HFFc6 (cell line): ENCODE results near the gene STX8. TPM values are rescaled to one million over a fixed set of nuclear protein-coding genes. Genes with fewer than 3 reads are reported as not detected.

Experiments used
- DNase-seq: peaks from one replicate; pipeline ENCODE4 v3.0.0-alpha.2; 2018
- H3K27ac Mint-ChIP-seq: 2 replicates; pipeline ENCODE4 v1.8.0; 2020; ENCODE audit warnings: mild to moderate bottlenecking, mixed read lengths
- H3K27me3 Mint-ChIP-seq: 2 replicates; pipeline ENCODE4 v1.8.0; 2021; ENCODE audit warnings: mild to moderate bottlenecking, moderate library complexity, mixed read lengths; ENCODE audit not compliant: insufficient read depth
- H3K36me3 Mint-ChIP-seq: 2 replicates; pipeline ENCODE4 v1.8.0; 2021; ENCODE audit warnings: low read depth, mixed read lengths
- H3K4me1 Mint-ChIP-seq: 2 replicates; pipeline ENCODE4 v1.8.0; 2020; ENCODE audit warnings: low read depth, mixed read lengths
- H3K4me3 Mint-ChIP-seq: 2 replicates; pipeline ENCODE4 v1.8.0; 2020; ENCODE audit warnings: mild to moderate bottlenecking, moderate library complexity, mixed read lengths
- H3K9me3 Mint-ChIP-seq: 2 replicates; pipeline ENCODE4 v1.8.0; 2020; ENCODE audit warnings: mild to moderate bottlenecking, mixed read lengths
- total RNA-seq, 6 experiments: library from RNA; stranded (reverse); fragmentation: NEBNext Ultra II Directional; extraction: Animal tissue kit (Norgen Biotek cat#: 25700); gene quantifications; 2 replicates in 1 of 6; 3 replicates in 5 of 6; pipeline ENCODE4 v1.2.3, GENCODE V29; 2021
- TF ChIP-seq, protein P1 (sequence below): fragments of 200-600 bp; sonication (generic); IDR thresholded peaks from 2 replicates; pipeline ENCODE4 v1.5.0; 2021; ENCODE audit warnings: antibody characterized with exemption, mild to moderate bottlenecking

Gene STX8
- total RNA-seq, 6 experiments from 2014 or later = 48.9 to 73.8 (median 60.9) TPM

DNA sequence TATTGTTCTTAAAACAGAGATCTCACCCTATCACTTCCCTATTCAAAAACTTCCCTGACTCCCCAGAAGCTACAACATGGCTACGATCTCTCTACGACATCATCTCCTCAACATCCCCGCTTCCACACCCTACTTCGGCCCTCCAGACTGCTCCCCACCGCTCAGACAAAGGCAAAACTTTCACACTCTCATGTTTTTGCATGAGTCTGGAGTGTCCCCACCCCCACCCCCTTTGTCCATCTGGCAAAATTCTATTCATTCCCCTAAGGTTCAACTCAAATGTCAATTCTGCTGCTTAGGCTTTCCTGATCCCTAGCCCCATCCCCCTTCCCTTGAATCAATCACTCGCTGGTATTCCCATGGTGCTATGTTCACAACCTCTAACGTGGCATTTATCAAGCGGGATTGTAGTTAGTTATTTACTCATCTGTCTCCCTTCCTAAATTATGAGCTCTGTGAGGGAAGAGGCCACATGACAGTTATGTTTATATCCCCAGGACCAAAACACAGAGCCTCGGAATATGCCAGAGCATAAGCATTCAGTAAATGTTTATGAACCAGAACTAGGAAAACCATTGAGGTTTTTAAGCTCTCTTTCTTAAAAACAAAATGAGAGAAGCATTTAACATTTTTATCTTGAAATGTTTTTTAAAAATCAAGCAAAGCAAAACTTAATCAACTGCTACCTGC is 55.9 kb downstream of the STX8 start:
- no peak for DNase-seq
- no peaks in the 10 kb centered on the region for H3K4me1 Mint-ChIP-seq
- H3K27me3 Mint-ChIP-seq = no peaks in the 10 kb centered on the region; the same call in 1 of the 2 replicates
- TF ChIP-seq, protein P1, sequence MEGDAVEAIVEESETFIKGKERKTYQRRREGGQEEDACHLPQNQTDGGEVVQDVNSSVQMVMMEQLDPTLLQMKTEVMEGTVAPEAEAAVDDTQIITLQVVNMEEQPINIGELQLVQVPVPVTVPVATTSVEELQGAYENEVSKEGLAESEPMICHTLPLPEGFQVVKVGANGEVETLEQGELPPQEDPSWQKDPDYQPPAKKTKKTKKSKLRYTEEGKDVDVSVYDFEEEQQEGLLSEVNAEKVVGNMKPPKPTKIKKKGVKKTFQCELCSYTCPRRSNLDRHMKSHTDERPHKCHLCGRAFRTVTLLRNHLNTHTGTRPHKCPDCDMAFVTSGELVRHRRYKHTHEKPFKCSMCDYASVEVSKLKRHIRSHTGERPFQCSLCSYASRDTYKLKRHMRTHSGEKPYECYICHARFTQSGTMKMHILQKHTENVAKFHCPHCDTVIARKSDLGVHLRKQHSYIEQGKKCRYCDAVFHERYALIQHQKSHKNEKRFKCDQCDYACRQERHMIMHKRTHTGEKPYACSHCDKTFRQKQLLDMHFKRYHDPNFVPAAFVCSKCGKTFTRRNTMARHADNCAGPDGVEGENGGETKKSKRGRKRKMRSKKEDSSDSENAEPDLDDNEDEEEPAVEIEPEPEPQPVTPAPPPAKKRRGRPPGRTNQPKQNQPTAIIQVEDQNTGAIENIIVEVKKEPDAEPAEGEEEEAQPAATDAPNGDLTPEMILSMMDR = no peak
- H3K9me3 Mint-ChIP-seq = no peaks in the 10 kb centered on the region
- H3K27ac Mint-ChIP-seq = no peak overlapping the region
- no peaks in the 10 kb centered on the region for H3K36me3 Mint-ChIP-seq
- no peak overlapping the region for H3K4me3 Mint-ChIP-seq

DNA sequence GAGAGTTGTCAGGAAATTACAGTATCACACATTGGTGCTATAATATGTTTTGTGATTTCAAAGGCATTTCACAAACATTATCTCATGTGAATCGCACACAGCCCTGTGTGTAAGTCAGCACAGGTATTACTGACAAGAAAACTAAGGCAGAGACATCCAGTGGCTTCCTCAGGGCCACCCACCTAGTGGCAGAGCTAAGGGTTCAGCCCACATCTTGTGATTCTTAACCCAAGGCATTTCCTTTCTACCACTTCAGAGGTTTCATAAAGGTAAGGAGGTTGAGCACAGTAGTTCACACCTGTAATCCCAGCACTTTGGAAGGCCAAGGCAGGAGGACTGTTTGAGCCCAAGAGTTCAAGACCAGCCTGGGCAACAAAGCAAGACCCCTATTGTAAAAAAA is 58.2 kb downstream of the STX8 start:
- peaks cover 14% of the 10 kb centered on the region for H3K4me1 Mint-ChIP-seq
- TF ChIP-seq, protein P1 = no peak
- no peaks in the 10 kb centered on the region; the same call in 1 of the 2 replicates for H3K27me3 Mint-ChIP-seq
- no peaks in the 10 kb centered on the region for H3K9me3 Mint-ChIP-seq
- H3K4me3 Mint-ChIP-seq = no peak overlapping the region
- H3K36me3 Mint-ChIP-seq = no peaks in the 10 kb centered on the region
- DNase-seq = no peak
- no peak overlapping the region for H3K27ac Mint-ChIP-seq

DNA sequence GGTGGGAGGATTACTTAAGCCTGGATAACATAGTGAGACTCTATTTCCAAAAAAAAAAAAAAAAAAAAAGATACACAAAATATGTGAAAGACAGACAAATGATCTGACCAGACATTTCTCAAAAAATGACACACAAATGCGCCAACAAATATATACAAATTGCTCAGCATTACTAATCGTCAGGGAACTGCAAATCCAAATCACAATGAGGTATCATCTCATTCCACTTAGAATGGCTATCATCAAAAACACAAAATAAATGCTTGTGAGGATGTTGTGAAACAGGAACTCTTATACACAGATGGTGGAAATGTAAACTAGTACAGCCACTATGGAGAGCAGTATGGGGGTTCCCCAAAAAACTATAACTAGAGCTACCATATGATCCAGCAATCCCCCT is 62.4 kb downstream of the STX8 start:
- Mint-ChIP-seq H3K9me3 (peaks cover 11% of the 10 kb centered on the region; the same call in 1 of the 2 replicates), H3K4me1 (peaks cover 26% of the 10 kb centered on the region), H3K27me3 (no peaks in the 10 kb centered on the region; the same call in 1 of the 2 replicates), H3K4me3 (no peak overlapping the region), H3K27ac (no peak overlapping the region), H3K36me3 (peaks cover 5% of the 10 kb centered on the region)
- DNase-seq = no peak
- TF ChIP-seq, protein P1 = no peak

DNA sequence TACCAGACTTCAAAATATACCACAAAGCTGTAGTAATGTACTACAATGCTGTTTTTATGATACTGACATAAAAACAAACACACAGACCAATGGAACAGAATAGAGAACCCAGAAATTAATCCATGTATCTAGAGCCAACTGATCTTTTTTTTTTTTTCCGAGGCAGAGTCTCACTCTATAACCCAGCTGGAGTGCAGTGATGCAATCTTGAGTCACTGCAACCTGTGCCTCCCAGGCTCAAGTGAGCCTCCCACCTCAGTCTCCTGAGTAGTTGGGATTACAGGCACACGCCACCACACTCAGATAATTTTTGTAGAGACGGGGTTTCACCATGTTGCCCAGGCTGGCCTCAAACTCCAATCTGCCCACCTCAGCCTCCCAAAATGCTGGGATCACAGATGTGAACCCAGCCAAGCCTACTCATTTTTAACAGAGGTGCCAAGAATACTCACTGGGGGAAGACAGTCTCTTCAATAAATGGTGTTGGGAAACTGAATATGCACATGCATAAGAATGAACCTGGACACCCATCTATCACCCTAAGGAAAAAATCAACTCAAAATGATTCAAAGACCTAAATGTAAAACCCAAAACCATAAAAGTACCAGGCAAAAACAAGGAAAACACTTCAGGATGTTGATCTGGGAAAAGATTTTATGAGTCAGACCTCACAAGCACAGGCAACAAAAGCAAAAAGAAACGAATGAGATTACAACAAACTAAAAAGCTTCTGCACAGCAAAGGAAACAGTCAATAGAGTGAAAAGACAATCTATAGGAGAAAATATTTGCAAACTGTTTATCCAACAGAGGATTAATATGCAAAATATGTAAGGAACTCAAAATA is 63.1 kb downstream of the STX8 start:
- peaks cover 17% of the 10 kb centered on the region for H3K9me3 Mint-ChIP-seq
- TF ChIP-seq, protein P1 = no peak
- peak; percentile 24 for DNase-seq
- H3K4me1 Mint-ChIP-seq = peaks cover 26% of the 10 kb centered on the region
- H3K4me3 Mint-ChIP-seq = peak overlapping the region; percentile 4
- no peaks in the 10 kb centered on the region; the same call in 1 of the 2 replicates for H3K27me3 Mint-ChIP-seq
- peak overlapping the region; percentile 40 for H3K27ac Mint-ChIP-seq
- H3K36me3 Mint-ChIP-seq = peaks cover 11% of the 10 kb centered on the region

DNA sequence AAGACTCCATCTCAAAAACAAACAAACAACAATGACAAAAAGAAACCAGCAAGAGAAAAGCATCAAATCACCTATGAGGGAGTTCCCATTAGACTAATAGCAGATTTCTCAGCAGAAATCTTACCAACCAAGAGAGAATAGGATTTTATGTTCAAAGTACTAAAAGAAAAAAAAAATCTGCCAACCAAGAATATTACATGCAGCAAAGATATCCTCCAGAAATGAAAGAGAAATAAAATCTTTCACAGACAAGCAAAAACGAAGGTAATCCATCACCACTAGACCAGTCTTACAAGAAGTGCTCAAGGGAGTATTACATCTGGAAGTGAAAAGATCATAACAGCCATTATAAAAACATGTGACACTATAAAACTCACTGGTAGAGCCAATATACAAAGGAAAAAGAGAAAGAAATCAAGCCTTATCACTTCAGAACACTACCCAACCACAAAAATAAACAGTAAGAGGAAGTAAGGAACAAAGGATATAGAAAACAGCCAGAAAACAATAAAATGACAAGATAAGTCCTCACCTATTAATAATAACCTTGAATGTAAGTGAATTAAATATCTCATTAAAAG is 66.3 kb downstream of the STX8 start:
- Mint-ChIP-seq H3K4me1 (peaks cover 26% of the 10 kb centered on the region), H3K27ac (no peak overlapping the region), H3K27me3 (peaks cover 2% of the 10 kb centered on the region), H3K36me3 (peaks cover 15% of the 10 kb centered on the region), H3K4me3 (no peak overlapping the region), H3K9me3 (peaks cover 17% of the 10 kb centered on the region)
- DNase-seq = no peak
- TF ChIP-seq, protein P1 = no peak
